K562 treated with DMSO at 1 percent for 24 hours (cell line): Measurements from ENCODE around the gene ZNF232. TPM values are rescaled to one million over a fixed set of nuclear protein-coding genes. Genes with fewer than 3 reads are reported as not detected.

ENCODE experiments used
- total RNA-seq: library from RNA; unstranded; fragments of 300-600 nt; gene quantifications from 2 replicates; pipeline ENCODE4 v1.2.3, GENCODE V29; 2022; ENCODE audit warnings: low read depth; ENCODE audit not compliant: insufficient read depth

ZNF232 gene
- 3.7 and 7.2 TPM in 2 replicates for total RNA-seq

DNA sequence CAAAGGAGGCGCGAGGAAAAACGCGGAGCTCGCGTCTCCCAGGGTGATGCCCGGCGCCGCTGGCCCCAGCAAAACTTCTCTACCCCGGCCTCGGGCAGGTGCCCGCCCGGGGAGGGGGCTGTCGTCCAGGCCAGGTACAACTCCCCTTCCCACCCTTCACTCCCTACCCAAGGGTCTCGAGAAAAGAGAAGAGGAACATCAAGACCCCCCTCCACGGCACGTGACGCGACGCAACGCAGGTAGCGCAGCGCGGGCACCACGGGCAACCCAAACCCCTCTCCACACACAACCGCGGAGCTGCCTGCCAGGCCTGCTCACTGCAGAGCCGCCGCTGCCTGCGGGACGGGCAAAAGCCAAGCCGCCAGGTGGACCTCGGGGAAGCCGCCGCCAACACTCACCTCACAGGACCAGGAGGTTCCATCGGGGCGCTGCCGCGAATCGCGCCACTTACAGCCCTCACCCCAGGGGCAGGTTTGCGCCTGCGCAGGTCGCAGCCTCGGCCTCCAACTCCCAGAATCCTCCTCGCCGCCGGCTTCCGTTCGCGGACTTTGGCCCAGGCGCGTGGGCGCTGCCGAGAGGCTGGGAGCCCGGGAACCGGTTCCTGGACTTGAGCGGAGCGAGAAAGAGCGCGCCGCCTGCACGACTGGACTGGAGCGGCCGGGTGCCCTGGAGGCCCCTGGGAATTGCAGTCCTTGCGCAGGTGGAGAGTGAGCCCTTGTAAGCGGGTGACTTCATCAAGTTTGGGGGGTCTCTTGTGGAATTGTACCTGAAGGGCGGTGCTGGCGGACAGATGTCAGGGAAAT lies at the start of gene ZNF232:
Gene ZNF232, minus strand, starts transcription at position 477 of the 803 bp plus-strand sequence. Its CDS starts 56 bp downstream, at position 421.

GRCh38 chr17:5115673-5116651 lies 4.3 kb upstream of the ZNF232 start, which contains the start of gene USP6:
USP6 (plus strand) TSS chr17:5116032; CDS start chr17:5130368, 14,336 bp downstream.

DNA sequence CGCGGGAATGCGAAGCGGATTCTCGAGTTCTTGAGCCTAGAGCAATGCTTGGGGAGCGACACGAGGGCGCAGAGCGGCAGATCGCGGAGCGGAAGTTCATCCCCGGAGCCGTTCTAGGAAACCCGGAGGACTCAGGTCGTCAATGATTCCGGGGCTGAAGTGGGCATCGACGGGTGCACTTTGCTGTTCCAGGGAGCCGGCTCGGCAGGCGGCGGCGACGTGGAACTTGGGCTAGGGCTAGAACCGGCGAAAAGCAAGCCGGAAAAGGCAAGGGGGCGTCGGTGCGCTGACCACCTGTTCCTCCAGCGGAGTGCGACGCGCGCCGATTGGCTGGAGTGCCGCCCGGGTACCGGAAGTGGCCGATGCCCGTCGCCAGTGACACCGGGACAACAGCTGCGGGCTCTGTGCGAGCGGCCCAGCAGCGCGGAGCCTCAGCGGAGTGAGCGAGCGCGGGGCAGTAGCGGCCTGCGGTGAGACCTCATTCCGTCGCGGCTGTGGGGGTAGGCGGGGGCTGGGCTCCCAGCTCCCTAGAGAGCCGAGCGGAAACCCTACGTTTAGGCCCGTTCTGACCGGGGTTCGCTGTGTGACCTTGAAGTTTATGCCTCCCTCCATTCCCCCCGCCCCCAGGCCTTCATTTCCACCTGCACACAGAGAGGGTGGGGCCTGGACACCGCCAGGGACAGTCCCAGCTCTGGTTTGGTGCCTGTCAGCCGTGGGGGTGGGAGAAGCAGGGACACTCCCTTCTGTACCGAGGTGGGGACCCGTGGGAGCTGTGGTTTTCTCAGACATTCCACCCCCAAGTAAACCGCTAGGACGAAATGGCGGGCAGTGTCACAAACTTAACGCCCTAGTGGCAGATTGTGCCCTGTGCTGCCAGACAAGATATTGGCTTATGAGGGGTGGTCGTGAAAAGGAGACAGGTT lies 33.3 kb downstream of the ZNF232 start, which contains the start of gene ZFP3:
Gene ZFP3, plus strand, starts transcription at position 362 of the 923 bp plus-strand sequence. CDS start 13,038 bp downstream, outside the sequence.

Other genes starting within 250 kb of the ZNF232 start
- gene C17orf107, start 212.3 kb downstream of the ZNF232 start, total RNA-seq, result 0.17 and 0.43 TPM in 2 replicates
- 0.15 TPM in 1 of 2 replicates, not detected in the other for gene CHRNE, start 208.8 kb downstream of the ZNF232 start, total RNA-seq
- 0.86 and 1.1 TPM in 2 replicates for gene GP1BA, start 179.6 kb downstream of the ZNF232 start, total RNA-seq
- gene SLC25A11, start 171.8 kb downstream of the ZNF232 start, total RNA-seq, result 84.5 and 100 TPM in 2 replicates
- gene RNF167, start 171.6 kb downstream of the ZNF232 start, total RNA-seq, result 46.4 and 53.2 TPM in 2 replicates
- gene PFN1, start 163.3 kb downstream of the ZNF232 start, total RNA-seq, result 624 and 626 TPM in 2 replicates
- gene ENO3, start 160.8 kb downstream of the ZNF232 start, total RNA-seq, result 9.5 and 10.7 TPM in 2 replicates
- gene SPAG7, start 144.1 kb downstream of the ZNF232 start, total RNA-seq, result 41.3 and 42.4 TPM in 2 replicates
- gene CAMTA2, start 124.2 kb downstream of the ZNF232 start, total RNA-seq, result 23.3 and 26.0 TPM in 2 replicates
- gene INCA1, start 114.4 kb downstream of the ZNF232 start, total RNA-seq, result 0.35 TPM in 1 of 2 replicates, not detected in the other
- 15.5 and 16.9 TPM in 2 replicates for gene KIF1C, start 113.9 kb downstream of the ZNF232 start, total RNA-seq
- not detected in 2 replicates for gene SLC52A1, start 76.5 kb downstream of the ZNF232 start, total RNA-seq
- gene ZFP3, start 33.4 kb downstream of the ZNF232 start, total RNA-seq, result not detected in 2 replicates
- not detected in 2 replicates for gene USP6, start 4.2 kb upstream of the ZNF232 start, total RNA-seq
- gene ZNF594, start 80.0 kb upstream of the ZNF232 start, total RNA-seq, result 2.2 TPM in 2 replicates
- gene SCIMP, start 123.0 kb upstream of the ZNF232 start, total RNA-seq, result 0.44 TPM in 1 of 2 replicates, not detected in the other
- 10.4 and 15.5 TPM in 2 replicates for gene RABEP1, start 170.4 kb upstream of the ZNF232 start, total RNA-seq